Neural crest cell (in vitro differentiated cells): Measurements from ENCODE around the gene DAB2. TPM values are rescaled to one million over a fixed set of nuclear protein-coding genes. Genes with fewer than 3 reads are reported as not detected.

ENCODE experiments used
- DNase-seq: peaks from one replicate; pipeline ENCODE4 v3.0.0; 2021; ENCODE audit warnings: low read depth, mixed read lengths, low spot score
- H3K27ac Mint-ChIP-seq: one replicate; pipeline ENCODE4 v1.8.0; 2021; ENCODE audit warnings: mild to moderate bottlenecking, mixed read lengths; ENCODE audit not compliant: unreplicated experiment
- H3K27me3 Mint-ChIP-seq: 2 replicates; pipeline ENCODE4 v1.8.0; 2021; ENCODE audit warnings: low read depth, mild to moderate bottlenecking, mixed read lengths
- H3K36me3 Mint-ChIP-seq: 2 replicates; pipeline ENCODE4 v1.8.0; 2021; ENCODE audit warnings: low read depth, mild to moderate bottlenecking, mixed read lengths
- H3K4me1 Mint-ChIP-seq: 2 replicates; pipeline ENCODE4 v1.8.0; 2021; ENCODE audit warnings: mixed read lengths
- H3K4me3 Mint-ChIP-seq: one replicate; pipeline ENCODE4 v1.8.0; 2021; ENCODE audit warnings: mild to moderate bottlenecking, mixed read lengths
- H3K9me3 Mint-ChIP-seq: 2 replicates; pipeline ENCODE4 v1.8.0; 2021; ENCODE audit warnings: mixed read lengths
- total RNA-seq: library from RNA; stranded (reverse); gene quantifications from 2 replicates; pipeline ENCODE4 v1.2.1, GENCODE V29; 2021
- TF ChIP-seq, protein P1 (sequence below): fragments of 200-600 bp; sonication (generic); conservative IDR thresholded peaks from 2 replicates; pipeline ENCODE4 v1.5.0; 2021; ENCODE audit warnings: antibody characterized with exemption, mild to moderate bottlenecking

DAB2 gene
- total RNA-seq, 1 donor from 2014 or later: 10.1 TPM

DNA sequence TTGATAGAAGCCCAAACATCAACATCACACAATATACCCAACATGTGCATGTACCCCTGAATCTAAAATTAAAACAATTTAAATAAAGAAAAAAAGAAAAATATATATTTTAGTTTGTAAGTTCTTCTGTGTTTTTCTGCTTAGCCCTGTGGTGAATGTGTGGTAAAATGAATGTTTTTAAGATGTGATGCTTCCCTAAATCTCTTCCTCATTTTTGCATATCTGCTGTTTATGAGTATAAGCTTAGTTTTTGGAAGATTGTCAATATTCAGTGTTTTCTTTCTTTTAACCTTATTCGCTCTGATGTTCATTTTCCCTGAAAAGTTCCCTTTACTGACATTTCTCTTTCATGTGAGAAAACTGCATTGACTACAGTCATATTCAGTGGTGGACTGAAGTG lies 44.4 kb upstream of the DAB2 start:
- DNase-seq: no peak
- Mint-ChIP-seq H3K36me3 (no peaks in the 10 kb centered on the region), H3K27me3 (no peaks in the 10 kb centered on the region), H3K4me1 (peaks cover 7% of the 10 kb centered on the region), H3K9me3 (no peaks in the 10 kb centered on the region), H3K4me3 (no peak overlapping the region), H3K27ac (no peak overlapping the region)
- TF ChIP-seq, protein P1, sequence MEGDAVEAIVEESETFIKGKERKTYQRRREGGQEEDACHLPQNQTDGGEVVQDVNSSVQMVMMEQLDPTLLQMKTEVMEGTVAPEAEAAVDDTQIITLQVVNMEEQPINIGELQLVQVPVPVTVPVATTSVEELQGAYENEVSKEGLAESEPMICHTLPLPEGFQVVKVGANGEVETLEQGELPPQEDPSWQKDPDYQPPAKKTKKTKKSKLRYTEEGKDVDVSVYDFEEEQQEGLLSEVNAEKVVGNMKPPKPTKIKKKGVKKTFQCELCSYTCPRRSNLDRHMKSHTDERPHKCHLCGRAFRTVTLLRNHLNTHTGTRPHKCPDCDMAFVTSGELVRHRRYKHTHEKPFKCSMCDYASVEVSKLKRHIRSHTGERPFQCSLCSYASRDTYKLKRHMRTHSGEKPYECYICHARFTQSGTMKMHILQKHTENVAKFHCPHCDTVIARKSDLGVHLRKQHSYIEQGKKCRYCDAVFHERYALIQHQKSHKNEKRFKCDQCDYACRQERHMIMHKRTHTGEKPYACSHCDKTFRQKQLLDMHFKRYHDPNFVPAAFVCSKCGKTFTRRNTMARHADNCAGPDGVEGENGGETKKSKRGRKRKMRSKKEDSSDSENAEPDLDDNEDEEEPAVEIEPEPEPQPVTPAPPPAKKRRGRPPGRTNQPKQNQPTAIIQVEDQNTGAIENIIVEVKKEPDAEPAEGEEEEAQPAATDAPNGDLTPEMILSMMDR: no peak

DNA sequence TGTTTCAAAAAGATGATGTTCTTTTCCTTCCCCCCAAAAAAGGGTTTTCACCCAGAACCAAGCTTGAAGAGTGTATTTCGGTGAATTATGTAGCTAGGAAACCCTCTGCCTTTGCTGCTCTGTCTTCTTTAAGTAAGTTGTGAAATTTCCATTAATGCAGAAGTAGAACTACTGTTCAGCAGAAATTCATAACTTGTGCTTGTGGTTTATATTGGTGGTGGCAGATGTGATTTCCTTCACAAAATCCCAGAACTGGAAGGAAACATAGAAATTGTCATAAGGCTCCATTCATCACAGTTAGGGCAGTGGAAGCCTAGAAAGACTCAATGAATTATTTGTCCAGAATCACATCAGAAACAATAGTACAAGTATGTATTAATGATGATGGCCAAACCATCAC lies 42.1 kb upstream of the DAB2 start:
- no peaks in the 10 kb centered on the region for H3K9me3 Mint-ChIP-seq
- peaks cover 7% of the 10 kb centered on the region for H3K4me1 Mint-ChIP-seq
- no peaks in the 10 kb centered on the region for H3K36me3 Mint-ChIP-seq
- no peak for DNase-seq
- H3K4me3 Mint-ChIP-seq: no peak overlapping the region
- TF ChIP-seq, protein P1: no peak
- no peaks in the 10 kb centered on the region for H3K27me3 Mint-ChIP-seq
- H3K27ac Mint-ChIP-seq: no peak overlapping the region

DNA sequence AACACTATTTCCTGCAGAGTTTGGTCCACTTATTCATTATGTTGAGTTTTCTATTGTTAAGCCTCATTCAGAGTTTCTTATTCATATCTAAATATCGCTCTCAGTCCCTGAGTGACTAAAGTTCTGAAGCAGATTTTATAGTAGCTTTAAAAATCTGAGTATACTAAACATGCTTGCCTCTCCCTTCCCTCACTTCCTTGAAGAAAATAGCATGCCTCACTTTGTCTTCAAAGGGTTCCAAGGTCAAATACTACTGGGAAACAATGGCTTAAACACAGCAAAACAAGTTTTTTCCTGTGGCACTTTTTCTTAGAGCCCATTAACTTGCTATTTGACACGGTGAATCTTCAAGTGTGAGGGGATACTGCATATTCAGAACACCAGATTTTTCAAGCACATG lies 41.1 kb upstream of the DAB2 start:
- no peaks in the 10 kb centered on the region for H3K27me3 Mint-ChIP-seq
- TF ChIP-seq, protein P1: no peak
- H3K4me3 Mint-ChIP-seq: no peak overlapping the region
- H3K27ac Mint-ChIP-seq: no peak overlapping the region
- H3K9me3 Mint-ChIP-seq: no peaks in the 10 kb centered on the region
- H3K4me1 Mint-ChIP-seq: peaks cover 7% of the 10 kb centered on the region
- no peak for DNase-seq
- no peaks in the 10 kb centered on the region for H3K36me3 Mint-ChIP-seq

DNA sequence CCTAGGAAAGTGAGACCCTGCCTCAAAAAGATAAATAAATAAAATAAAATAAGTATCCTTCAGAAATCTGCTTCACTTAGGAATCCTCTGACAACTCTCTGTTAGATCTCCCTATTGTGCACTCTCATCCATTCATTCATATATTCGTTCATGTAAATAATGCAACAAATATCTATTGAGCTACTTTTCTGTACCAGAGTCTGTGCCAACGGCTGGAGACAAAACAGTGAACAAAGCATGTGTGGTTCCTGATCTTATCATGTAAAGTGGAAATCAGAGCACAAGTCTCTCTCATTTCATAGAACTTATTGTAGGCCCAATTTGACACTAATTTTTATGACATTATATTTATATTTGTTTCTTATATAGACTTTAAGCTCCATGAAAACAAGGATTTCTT lies 40.3 kb upstream of the DAB2 start:
- Mint-ChIP-seq H3K4me3 (no peak overlapping the region), H3K4me1 (peaks cover 7% of the 10 kb centered on the region), H3K27me3 (no peaks in the 10 kb centered on the region), H3K27ac (no peak overlapping the region), H3K9me3 (no peaks in the 10 kb centered on the region), H3K36me3 (no peaks in the 10 kb centered on the region)
- TF ChIP-seq, protein P1: no peak
- DNase-seq: no peak

DNA sequence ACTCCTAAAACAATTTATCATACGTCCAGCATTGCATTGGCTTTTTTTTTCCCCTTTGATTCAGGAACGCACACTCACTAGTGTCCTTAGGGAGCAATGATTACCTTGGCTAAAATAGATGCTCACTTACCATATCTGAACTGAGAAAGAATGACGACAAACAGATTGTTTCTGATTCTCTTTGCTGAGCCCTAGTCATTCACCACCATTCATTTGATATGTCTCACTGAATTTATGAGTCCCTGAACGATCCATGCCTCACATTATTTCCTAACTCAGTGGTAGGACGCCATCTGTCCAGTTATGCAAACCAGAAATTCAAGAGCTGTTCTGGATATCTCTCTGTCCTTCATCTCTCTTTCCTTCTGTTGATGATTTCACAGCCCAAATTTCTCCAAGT lies 39.3 kb upstream of the DAB2 start:
- Mint-ChIP-seq H3K27me3 (no peaks in the 10 kb centered on the region), H3K9me3 (no peaks in the 10 kb centered on the region), H3K4me1 (peaks cover 7% of the 10 kb centered on the region), H3K36me3 (no peaks in the 10 kb centered on the region), H3K4me3 (no peak overlapping the region), H3K27ac (no peak overlapping the region)
- TF ChIP-seq, protein P1: no peak
- no peak for DNase-seq

DNA sequence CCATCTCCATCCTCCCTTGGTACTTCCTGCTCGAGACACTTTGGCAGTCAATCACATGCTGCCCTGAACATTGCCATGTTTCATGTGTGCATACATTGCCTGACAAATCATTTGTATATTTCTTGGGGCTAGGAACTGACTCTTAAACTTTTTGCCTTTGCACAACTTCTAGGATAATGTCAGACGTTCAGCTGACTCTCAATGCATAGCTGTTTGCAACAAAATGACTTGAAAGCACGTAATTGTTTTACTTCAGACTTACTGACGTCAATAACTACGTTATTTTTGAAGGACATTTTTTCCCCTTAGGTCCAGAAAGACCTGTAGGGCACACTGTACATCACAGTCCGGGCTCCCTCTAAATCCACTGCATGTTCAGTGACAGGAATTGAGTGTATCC lies 37.4 kb upstream of the DAB2 start:
- Mint-ChIP-seq H3K9me3 (no peaks in the 10 kb centered on the region), H3K36me3 (no peaks in the 10 kb centered on the region), H3K4me1 (peaks cover 7% of the 10 kb centered on the region), H3K27ac (no peak overlapping the region), H3K27me3 (no peaks in the 10 kb centered on the region), H3K4me3 (no peak overlapping the region)
- no peak for DNase-seq
- TF ChIP-seq, protein P1: no peak
